ENCODE measurements around the gene METRNL.

DNA sequence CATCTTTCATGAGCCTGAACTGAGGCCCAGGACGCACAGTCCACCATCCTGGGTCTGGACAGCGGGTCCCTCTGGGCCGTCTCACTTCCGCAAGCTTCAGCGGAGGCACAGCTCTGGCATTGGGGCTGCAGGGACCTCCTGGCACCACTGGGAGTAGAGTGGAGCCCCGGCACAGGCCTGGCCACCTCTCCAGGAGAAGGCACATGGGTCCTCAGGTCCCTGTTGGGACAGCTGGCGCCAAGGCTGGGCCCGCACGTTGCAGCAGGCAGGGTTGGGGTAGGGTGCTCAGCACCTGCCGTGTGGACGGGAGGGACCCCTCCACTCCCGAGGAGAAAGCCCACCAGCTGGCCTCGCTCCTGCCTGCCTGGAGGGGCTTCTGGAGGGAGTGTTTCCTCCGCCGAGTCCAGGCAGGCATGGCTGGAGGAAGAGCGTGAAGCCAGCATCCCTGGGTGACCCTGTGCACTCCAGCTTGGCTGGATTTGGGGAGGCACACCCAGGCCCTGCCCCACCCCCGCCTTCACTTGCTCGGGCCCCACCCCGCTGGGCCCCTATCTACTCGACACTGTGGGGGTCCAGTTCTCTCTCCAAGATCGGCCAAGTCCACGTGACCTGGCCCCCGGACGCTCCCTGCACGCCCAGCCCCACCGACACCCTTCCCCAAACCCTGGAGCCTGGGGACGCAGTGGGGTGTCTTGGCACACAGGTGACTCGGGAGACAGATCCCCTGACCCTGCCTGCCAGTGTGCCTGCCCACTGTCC, 6.6 kb upstream of the METRNL start:
- TF ChIP-seq POLR2AphosphoS5 (IDR thresholded peaks at IDR 0.05) (no peak), TAF1 (IDR thresholded peaks at IDR 0.05; ENCODE audit: low read depth) (no peak), RAD21 (conservative IDR thresholded peaks at IDR 0.05) (no peak), EP300 (conservative IDR thresholded peaks at IDR 0.05; ENCODE audit: poor library complexity, severe bottlenecking) (no peak), SMC3 (conservative IDR thresholded peaks at IDR 0.05; ENCODE audit: poor library complexity) (no peak)
- TF ChIP-seq, protein P1, sequence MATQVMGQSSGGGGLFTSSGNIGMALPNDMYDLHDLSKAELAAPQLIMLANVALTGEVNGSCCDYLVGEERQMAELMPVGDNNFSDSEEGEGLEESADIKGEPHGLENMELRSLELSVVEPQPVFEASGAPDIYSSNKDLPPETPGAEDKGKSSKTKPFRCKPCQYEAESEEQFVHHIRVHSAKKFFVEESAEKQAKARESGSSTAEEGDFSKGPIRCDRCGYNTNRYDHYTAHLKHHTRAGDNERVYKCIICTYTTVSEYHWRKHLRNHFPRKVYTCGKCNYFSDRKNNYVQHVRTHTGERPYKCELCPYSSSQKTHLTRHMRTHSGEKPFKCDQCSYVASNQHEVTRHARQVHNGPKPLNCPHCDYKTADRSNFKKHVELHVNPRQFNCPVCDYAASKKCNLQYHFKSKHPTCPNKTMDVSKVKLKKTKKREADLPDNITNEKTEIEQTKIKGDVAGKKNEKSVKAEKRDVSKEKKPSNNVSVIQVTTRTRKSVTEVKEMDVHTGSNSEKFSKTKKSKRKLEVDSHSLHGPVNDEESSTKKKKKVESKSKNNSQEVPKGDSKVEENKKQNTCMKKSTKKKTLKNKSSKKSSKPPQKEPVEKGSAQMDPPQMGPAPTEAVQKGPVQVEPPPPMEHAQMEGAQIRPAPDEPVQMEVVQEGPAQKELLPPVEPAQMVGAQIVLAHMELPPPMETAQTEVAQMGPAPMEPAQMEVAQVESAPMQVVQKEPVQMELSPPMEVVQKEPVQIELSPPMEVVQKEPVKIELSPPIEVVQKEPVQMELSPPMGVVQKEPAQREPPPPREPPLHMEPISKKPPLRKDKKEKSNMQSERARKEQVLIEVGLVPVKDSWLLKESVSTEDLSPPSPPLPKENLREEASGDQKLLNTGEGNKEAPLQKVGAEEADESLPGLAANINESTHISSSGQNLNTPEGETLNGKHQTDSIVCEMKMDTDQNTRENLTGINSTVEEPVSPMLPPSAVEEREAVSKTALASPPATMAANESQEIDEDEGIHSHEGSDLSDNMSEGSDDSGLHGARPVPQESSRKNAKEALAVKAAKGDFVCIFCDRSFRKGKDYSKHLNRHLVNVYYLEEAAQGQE (IDR thresholded peaks at IDR 0.05; ENCODE audit: borderline replicate concordance): no peak
- TF ChIP-seq, protein P2, sequence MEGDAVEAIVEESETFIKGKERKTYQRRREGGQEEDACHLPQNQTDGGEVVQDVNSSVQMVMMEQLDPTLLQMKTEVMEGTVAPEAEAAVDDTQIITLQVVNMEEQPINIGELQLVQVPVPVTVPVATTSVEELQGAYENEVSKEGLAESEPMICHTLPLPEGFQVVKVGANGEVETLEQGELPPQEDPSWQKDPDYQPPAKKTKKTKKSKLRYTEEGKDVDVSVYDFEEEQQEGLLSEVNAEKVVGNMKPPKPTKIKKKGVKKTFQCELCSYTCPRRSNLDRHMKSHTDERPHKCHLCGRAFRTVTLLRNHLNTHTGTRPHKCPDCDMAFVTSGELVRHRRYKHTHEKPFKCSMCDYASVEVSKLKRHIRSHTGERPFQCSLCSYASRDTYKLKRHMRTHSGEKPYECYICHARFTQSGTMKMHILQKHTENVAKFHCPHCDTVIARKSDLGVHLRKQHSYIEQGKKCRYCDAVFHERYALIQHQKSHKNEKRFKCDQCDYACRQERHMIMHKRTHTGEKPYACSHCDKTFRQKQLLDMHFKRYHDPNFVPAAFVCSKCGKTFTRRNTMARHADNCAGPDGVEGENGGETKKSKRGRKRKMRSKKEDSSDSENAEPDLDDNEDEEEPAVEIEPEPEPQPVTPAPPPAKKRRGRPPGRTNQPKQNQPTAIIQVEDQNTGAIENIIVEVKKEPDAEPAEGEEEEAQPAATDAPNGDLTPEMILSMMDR (IDR thresholded peaks at IDR 0.05; ENCODE audit: poor library complexity, severe bottlenecking): no peak
